ENCODE results near the gene FTSJ3. TPM values are rescaled to one million over a fixed set of nuclear protein-coding genes. Genes with fewer than 3 reads are reported as not detected.
"Not testable (repeated sequence)": the region's sequence is repeated elsewhere in the genome, so short reads cannot be mapped to it uniquely, and the experiment has no call there.

Gene FTSJ3
- total and polyA plus RNA-seq, 5 donors from 2014 or later: 19.9 to 39.4 (median 24.9) TPM

DNA sequence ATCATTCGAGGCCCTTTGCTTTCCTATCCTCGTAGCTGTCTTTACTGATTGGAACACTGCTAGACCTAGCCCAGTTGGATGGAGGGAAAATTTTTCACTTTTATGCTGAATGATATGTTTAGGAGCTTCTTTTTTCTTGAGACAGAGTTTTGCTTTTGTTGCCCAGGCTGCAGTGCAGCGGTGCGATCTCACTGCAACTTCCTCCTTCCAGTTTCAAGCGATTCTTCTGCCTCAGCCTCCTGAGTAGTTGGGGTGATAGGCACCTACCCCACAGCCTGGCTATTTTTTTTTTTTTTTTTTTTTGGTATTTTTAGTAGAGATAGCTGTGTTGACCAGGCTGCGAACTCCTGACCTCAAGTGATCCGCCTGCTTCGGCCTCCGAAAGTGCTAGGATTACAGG lies 17.5 kb downstream of the FTSJ3 start:
- no peak for ATAC-seq (ENCODE audit: low read depth in 2 of 2)
- Histone ChIP-seq H3K9me3 (ENCODE audit: control insufficient read depth in 2 of 2, low read length in 2 of 2) (no peaks in the 10 kb centered on the region), H3K27me3 (ENCODE audit: control insufficient read depth, insufficient read depth, low read length) (no peaks in the 10 kb centered on the region), H3K27ac (ENCODE audit: insufficient read depth, low read length, poor library complexity, severe bottlenecking) (no peak overlapping the region), H3K4me1 (ENCODE audit: control insufficient read depth, insufficient read depth, low read length, poor library complexity, severe bottlenecking) (no peaks in the 10 kb centered on the region), H3K4me3 (ENCODE audit: low read depth, low read length) (no peak overlapping the region), H3K36me3 (ENCODE audit: control insufficient read depth, insufficient read depth, low read length) (peaks cover 98% of the 10 kb centered on the region)
- Mint-ChIP-seq H3K9me3 (no peaks in the 10 kb centered on the region), H3K27ac (peak overlapping the region in 1 of 3 donors; percentile 2), H3K4me3 (no peak overlapping the region), H3K27me3 (no peaks in the 10 kb centered on the region), H3K36me3 (peaks cover 63% of the 10 kb centered on the region), H3K4me1 (peaks cover 0 to 15% (median 4%) of the 10 kb centered on the region in 4 donors)
- DNase-seq: no peak

GRCh38 chr17:63805591-63805990 lies 21.9 kb downstream of the FTSJ3 start:
- Mint-ChIP-seq H3K4me3 (no peak overlapping the region), H3K27ac (peak overlapping the region in 2 of 3 donors; percentile 7 to 38), H3K4me1 (peaks cover 2 to 11% (median 6%) of the 10 kb centered on the region in 4 donors), H3K36me3 (peaks cover 46% of the 10 kb centered on the region), H3K9me3 (no peaks in the 10 kb centered on the region), H3K27me3 (no peaks in the 10 kb centered on the region)
- DNase-seq: no peak
- no peak for ATAC-seq (ENCODE audit: low read depth in 2 of 2)
- Histone ChIP-seq H3K36me3 (ENCODE audit: control insufficient read depth, insufficient read depth, low read length) (peaks cover 91% of the 10 kb centered on the region), H3K4me3 (ENCODE audit: low read depth, low read length) (no peak overlapping the region), H3K4me1 (ENCODE audit: control insufficient read depth, insufficient read depth, low read length, poor library complexity, severe bottlenecking) (no peaks in the 10 kb centered on the region), H3K27me3 (ENCODE audit: control insufficient read depth, insufficient read depth, low read length) (no peaks in the 10 kb centered on the region), H3K27ac (ENCODE audit: insufficient read depth, low read length, poor library complexity, severe bottlenecking) (no peak overlapping the region), H3K9me3 (ENCODE audit: control insufficient read depth in 2 of 2, low read length in 2 of 2) (no peaks in the 10 kb centered on the region)

GRCh38 chr17:63804328-63804727 lies 23.1 kb downstream of the FTSJ3 start:
- Histone ChIP-seq H3K4me3 (ENCODE audit: low read depth, low read length) (no peak overlapping the region), H3K9me3 (ENCODE audit: control insufficient read depth in 2 of 2, low read length in 2 of 2) (no peaks in the 10 kb centered on the region), H3K27me3 (ENCODE audit: control insufficient read depth, insufficient read depth, low read length) (no peaks in the 10 kb centered on the region), H3K4me1 (ENCODE audit: control insufficient read depth, insufficient read depth, low read length, poor library complexity, severe bottlenecking) (no peaks in the 10 kb centered on the region), H3K36me3 (ENCODE audit: control insufficient read depth, insufficient read depth, low read length) (peaks cover 91% of the 10 kb centered on the region), H3K27ac (ENCODE audit: insufficient read depth, low read length, poor library complexity, severe bottlenecking) (no peak overlapping the region)
- H3K27ac Mint-ChIP-seq: peak overlapping the region in 1 of 3 donors; percentile 51
- DNase-seq: no peak
- peaks cover 2 to 10% (median 6%) of the 10 kb centered on the region in 4 donors for H3K4me1 Mint-ChIP-seq
- H3K27me3 Mint-ChIP-seq: no peaks in the 10 kb centered on the region
- no peak overlapping the region for H3K4me3 Mint-ChIP-seq
- no peaks in the 10 kb centered on the region for H3K9me3 Mint-ChIP-seq
- H3K36me3 Mint-ChIP-seq: peaks cover 44% of the 10 kb centered on the region
- no peak for ATAC-seq (ENCODE audit: low read depth in 2 of 2)

- Mint-ChIP-seq H3K4me1 (peaks cover 5 to 9% (median 7%) of the 10 kb centered on the region in 4 donors), H3K9me3 (no peaks in the 10 kb centered on the region), H3K27me3 (no peaks in the 10 kb centered on the region), H3K27ac (peak overlapping the region in 1 of 3 donors; percentile 18), H3K4me3 (no peak overlapping the region), H3K36me3 (peaks cover 34% of the 10 kb centered on the region)
- H3K36me3 ChIP-seq (ENCODE audit: control insufficient read depth, insufficient read depth, low read length): peaks cover 92% of the 10 kb centered on the region
- no peak overlapping the region for H3K27ac ChIP-seq (ENCODE audit: insufficient read depth, low read length, poor library complexity, severe bottlenecking)
- H3K9me3 ChIP-seq (ENCODE audit: control insufficient read depth in 2 of 2, low read length in 2 of 2): no peaks in the 10 kb centered on the region
- no peaks in the 10 kb centered on the region for H3K27me3 ChIP-seq (ENCODE audit: control insufficient read depth, insufficient read depth, low read length)
- H3K4me1 ChIP-seq (ENCODE audit: control insufficient read depth, insufficient read depth, low read length, poor library complexity, severe bottlenecking): no peaks in the 10 kb centered on the region
- H3K4me3 ChIP-seq (ENCODE audit: low read depth, low read length): no peak overlapping the region
- DNase-seq (no peak), ATAC-seq (ENCODE audit: low read depth in 2 of 2) (no peak)
Measured at GRCh38 chr17:63800783-63801182, 26.7 kb downstream of the FTSJ3 start.

DNA sequence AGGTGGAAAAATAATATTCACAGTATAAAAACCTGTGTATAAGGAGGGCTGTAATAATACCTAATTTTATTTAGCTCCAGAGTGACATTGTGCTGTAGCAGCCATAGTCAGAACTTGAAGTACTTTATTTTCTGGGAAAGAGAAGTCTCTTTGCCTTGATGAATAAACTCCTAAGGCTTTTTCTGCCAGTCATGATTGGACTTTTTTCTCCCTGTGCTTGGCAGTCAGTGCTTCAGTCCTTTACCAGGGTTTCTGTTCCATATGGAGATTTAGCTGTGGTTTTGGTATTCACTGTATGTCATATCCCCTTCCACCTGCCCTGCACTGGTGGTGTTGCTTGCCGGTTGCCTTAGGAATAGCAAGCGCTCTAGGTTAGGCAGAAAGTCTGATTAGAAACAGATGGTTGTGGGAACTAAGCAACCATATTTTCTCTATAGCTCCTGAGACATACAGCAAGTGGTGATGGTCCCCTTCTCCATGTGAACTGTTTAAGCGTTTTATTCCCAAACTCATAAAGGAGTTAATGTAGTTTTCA lies 28.8 kb downstream of the FTSJ3 start:
- Histone ChIP-seq H3K4me1 (ENCODE audit: control insufficient read depth, insufficient read depth, low read length, poor library complexity, severe bottlenecking) (no peaks in the 10 kb centered on the region), H3K9me3 (ENCODE audit: control insufficient read depth in 2 of 2, low read length in 2 of 2) (no peaks in the 10 kb centered on the region), H3K27me3 (ENCODE audit: control insufficient read depth, insufficient read depth, low read length) (no peaks in the 10 kb centered on the region), H3K36me3 (ENCODE audit: control insufficient read depth, insufficient read depth, low read length) (peaks cover 92% of the 10 kb centered on the region), H3K4me3 (ENCODE audit: low read depth, low read length) (no peak overlapping the region), H3K27ac (ENCODE audit: insufficient read depth, low read length, poor library complexity, severe bottlenecking) (no peak overlapping the region)
- no peak overlapping the region for H3K27ac Mint-ChIP-seq
- peaks cover 2 to 6% (median 4%) of the 10 kb centered on the region in 4 donors for H3K4me1 Mint-ChIP-seq
- no peaks in the 10 kb centered on the region for H3K9me3 Mint-ChIP-seq
- peaks cover 28% of the 10 kb centered on the region for H3K36me3 Mint-ChIP-seq
- DNase-seq (no peak), ATAC-seq (ENCODE audit: low read depth in 2 of 2) (no peak)
- H3K4me3 Mint-ChIP-seq: no peak overlapping the region
- no peaks in the 10 kb centered on the region for H3K27me3 Mint-ChIP-seq

DNA sequence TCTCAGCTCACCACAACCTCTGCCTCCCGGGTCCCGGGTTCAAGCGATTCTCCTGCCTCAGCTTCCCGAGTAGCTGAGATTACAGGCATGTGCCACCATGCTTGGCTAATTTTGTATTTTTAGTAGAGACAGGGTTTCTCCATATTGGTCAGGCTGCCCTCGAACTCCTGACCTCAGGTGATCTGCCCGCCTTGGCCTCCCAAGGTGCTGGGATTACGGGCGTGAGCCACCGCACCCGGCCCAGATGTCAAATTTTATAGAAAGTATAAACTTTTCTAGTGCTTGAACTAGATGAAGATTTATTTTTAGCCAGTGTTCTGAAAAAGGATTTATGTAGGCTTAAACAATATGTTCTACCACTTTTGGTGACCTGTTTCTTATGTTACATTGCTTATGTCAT lies 31.1 kb downstream of the FTSJ3 start:
- H3K36me3 ChIP-seq (ENCODE audit: control insufficient read depth, insufficient read depth, low read length): peaks cover 97% of the 10 kb centered on the region
- peaks cover 5 to 12% (median 8%) of the 10 kb centered on the region in 4 donors for H3K4me1 Mint-ChIP-seq
- not testable (repeated sequence) for H3K4me3 Mint-ChIP-seq; H3K4me1 ChIP-seq (ENCODE audit: control insufficient read depth, insufficient read depth, low read length, poor library complexity, severe bottlenecking); H3K27me3 Mint-ChIP-seq; H3K27ac ChIP-seq (ENCODE audit: insufficient read depth, low read length, poor library complexity, severe bottlenecking); H3K4me3 ChIP-seq (ENCODE audit: low read depth, low read length); H3K27me3 ChIP-seq (ENCODE audit: control insufficient read depth, insufficient read depth, low read length); H3K9me3 Mint-ChIP-seq; DNase-seq; H3K27ac Mint-ChIP-seq; H3K9me3 ChIP-seq (ENCODE audit: control insufficient read depth in 2 of 2, low read length in 2 of 2); ATAC-seq (ENCODE audit: low read depth in 2 of 2)
- peaks cover 32% of the 10 kb centered on the region for H3K36me3 Mint-ChIP-seq

DNA sequence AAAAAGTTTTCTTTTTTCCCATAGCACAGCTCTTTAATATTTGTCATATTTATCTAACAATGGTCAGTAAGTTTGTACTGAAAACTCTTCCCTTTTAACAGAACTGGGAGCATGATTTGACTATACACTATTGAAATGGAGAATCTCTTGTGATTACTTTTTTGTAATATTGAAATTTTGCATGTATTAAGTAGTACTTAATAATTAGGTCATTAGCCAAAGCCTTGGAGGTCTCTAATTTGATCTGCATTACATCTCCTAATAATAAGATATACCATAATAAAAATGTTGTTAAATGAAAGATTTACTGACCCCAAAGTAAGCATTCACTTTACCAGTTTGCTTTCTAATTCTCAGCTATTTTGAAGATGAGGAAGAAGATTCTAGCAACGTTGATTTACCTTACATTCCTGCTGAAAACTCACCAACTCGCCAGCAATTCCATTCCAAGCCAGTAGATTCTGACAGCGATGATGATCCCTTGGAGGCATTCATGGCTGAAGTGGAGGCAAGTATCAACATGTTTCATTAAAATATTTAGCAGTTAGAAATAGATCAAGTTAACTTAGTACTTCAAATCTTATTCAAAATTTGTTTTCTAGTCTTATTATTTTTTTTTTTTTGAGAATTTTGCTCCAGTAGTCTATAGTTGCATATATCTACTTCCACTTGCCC lies 35.3 kb downstream of the FTSJ3 start:
- H3K27me3 Mint-ChIP-seq: no peaks in the 10 kb centered on the region
- H3K4me3 Mint-ChIP-seq: no peak overlapping the region
- H3K9me3 Mint-ChIP-seq: no peaks in the 10 kb centered on the region
- no peak overlapping the region for H3K4me3 ChIP-seq (ENCODE audit: low read depth, low read length)
- H3K36me3 Mint-ChIP-seq: peaks cover 23% of the 10 kb centered on the region
- no peak for DNase-seq
- no peaks in the 10 kb centered on the region for H3K9me3 ChIP-seq (ENCODE audit: control insufficient read depth in 2 of 2, low read length in 2 of 2)
- no peak overlapping the region for H3K27ac ChIP-seq (ENCODE audit: insufficient read depth, low read length, poor library complexity, severe bottlenecking)
- peaks cover 80% of the 10 kb centered on the region for H3K36me3 ChIP-seq (ENCODE audit: control insufficient read depth, insufficient read depth, low read length)
- H3K4me1 ChIP-seq (ENCODE audit: control insufficient read depth, insufficient read depth, low read length, poor library complexity, severe bottlenecking): no peaks in the 10 kb centered on the region
- peaks cover 2 to 14% (median 9%) of the 10 kb centered on the region in 4 donors for H3K4me1 Mint-ChIP-seq
- no peaks in the 10 kb centered on the region for H3K27me3 ChIP-seq (ENCODE audit: control insufficient read depth, insufficient read depth, low read length)
- H3K27ac Mint-ChIP-seq: peak overlapping the region in 1 of 3 donors; percentile 14
- ATAC-seq (ENCODE audit: low read depth in 2 of 2): no peak

DNA sequence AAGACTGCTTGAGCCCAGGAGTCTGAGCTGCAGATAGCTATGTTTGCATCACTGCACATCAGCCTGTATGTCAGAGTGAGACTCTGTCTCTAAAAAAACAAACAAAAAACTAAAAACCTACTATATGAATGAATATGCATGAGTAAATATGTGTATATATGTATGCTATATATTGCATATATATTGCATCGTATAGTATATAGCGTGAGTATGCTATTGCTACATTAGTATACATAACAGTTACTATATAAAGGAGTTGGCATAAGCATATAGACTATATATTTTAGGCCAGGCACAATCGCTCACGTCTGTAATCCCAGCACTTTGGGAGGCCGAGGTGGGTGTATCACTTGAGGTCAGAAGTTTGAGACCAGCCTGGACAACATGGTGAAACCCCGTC lies 37.4 kb downstream of the FTSJ3 start:
- no peaks in the 10 kb centered on the region for H3K4me1 ChIP-seq (ENCODE audit: control insufficient read depth, insufficient read depth, low read length, poor library complexity, severe bottlenecking)
- H3K27me3 ChIP-seq (ENCODE audit: control insufficient read depth, insufficient read depth, low read length): no peaks in the 10 kb centered on the region
- peaks cover 73% of the 10 kb centered on the region for H3K36me3 ChIP-seq (ENCODE audit: control insufficient read depth, insufficient read depth, low read length)
- Mint-ChIP-seq H3K4me1 (peaks cover 7 to 23% (median 10%) of the 10 kb centered on the region in 4 donors), H3K9me3 (no peaks in the 10 kb centered on the region), H3K36me3 (peaks cover 20% of the 10 kb centered on the region), H3K27me3 (no peaks in the 10 kb centered on the region), H3K27ac (no peak overlapping the region), H3K4me3 (peak overlapping the region in 1 of 4 donors; percentile 27)
- H3K27ac ChIP-seq (ENCODE audit: insufficient read depth, low read length, poor library complexity, severe bottlenecking): no peak overlapping the region
- ATAC-seq (ENCODE audit: low read depth in 2 of 2) (no peak), DNase-seq (no peak)
- H3K4me3 ChIP-seq (ENCODE audit: low read depth, low read length): no peak overlapping the region
- no peaks in the 10 kb centered on the region for H3K9me3 ChIP-seq (ENCODE audit: control insufficient read depth in 2 of 2, low read length in 2 of 2)
